Brain pericyte (primary cell): ENCODE data around the gene PRSS21.

Experiments
- DNase-seq: peaks from one replicate; pipeline ENCODE4 v3.0.0-alpha.2; 2012; ENCODE audit warnings: low read depth, low spot score

The PRSS21 gene

GRCh38 chr16:2843526-2843925 lies 26.5 kb downstream of the PRSS21 start:
- DNase-seq, result no peak

DNA sequence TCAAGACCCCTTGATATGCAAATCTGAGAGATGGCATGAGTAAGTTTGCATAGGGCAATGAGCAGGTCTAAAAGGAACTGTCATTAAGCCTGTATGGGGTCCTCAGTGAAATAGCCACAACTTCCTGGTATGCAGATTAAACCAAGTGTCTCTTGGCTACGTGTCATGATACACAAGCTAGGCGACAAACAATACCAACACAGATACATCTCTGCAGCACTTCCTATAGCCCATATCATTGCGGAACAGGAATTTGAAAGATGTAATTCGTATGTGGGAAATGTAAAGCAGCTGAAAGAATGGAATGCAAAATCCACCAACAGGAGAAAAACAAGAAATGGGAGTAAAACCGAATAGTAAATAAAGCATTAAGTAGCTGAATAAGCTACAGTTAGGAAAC lies 28.1 kb downstream of the PRSS21 start:
- no peak for DNase-seq

GRCh38 chr16:2846511-2847310 lies 29.7 kb downstream of the PRSS21 start:
- no peak for DNase-seq

- no peak for DNase-seq
These were observed 32.1 kb downstream of the PRSS21 start for GRCh38 chr16:2848933-2849725.

DNA sequence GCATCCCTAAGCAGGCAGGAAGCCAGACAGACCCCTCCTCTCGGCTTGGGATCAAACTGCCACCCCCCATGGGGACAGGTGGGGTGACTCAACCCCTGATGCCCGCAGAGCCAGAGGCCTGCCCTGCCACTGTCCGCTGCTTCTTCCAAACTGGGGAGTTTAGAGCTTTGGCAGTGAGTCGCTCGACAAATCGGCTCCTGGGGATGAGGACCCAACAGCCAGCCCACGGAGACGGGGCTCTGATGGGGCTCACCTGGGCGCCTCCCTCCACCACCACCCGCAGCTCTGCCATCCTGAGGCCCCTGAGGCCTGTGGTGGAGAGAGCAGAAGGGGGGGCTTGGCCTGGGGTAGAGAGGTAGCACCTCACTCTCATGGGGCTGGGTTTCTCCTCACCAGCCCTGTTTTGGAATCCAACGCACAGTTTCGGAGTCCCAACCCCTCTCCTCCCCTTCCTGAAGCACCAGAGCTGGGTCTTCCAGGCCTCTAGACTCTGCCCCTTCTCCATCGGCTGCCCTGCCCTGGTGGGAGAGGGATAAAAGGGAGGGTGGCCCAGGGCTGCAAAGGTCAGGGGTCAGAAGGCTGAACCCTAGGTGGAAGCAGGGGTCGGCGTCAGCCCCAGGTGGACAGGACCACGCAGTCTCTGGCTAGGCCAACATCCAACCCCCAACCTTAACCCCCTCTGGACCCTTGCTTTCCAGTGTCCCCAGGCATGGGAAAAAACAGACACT lies 35.1 kb downstream of the PRSS21 start:
- no peak for DNase-seq

- no peak for DNase-seq
These were observed 35.9 kb downstream of the PRSS21 start for GRCh38 chr16:2852731-2853507.

DNA sequence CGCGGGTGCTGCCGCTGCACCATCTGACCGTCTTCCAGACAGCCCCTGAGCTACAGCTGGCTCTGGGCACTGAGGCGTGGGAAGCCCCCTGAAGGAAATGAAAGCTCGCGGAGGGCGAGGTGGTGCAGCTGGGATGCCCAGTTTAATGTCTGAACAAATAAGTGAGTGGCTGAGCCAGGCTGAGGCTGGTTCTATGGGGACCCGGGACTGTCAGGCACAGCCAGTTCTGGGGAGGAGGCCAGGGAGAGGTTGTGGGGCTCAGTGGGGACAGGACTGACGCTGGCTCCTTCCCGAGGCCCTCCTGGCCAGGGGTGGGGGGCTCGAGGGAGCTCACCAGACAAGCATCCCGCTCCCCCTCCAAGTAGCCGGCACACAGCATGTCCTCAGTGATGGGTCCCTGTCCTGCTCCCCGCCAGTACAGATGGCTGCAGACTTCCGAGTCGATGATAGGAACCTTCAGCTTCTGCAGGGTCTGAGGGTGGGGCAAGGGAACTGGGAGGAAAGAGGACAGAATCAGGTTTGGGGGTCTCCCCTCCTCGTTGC lies 36.6 kb downstream of the PRSS21 start:
- no peak for DNase-seq

DNA sequence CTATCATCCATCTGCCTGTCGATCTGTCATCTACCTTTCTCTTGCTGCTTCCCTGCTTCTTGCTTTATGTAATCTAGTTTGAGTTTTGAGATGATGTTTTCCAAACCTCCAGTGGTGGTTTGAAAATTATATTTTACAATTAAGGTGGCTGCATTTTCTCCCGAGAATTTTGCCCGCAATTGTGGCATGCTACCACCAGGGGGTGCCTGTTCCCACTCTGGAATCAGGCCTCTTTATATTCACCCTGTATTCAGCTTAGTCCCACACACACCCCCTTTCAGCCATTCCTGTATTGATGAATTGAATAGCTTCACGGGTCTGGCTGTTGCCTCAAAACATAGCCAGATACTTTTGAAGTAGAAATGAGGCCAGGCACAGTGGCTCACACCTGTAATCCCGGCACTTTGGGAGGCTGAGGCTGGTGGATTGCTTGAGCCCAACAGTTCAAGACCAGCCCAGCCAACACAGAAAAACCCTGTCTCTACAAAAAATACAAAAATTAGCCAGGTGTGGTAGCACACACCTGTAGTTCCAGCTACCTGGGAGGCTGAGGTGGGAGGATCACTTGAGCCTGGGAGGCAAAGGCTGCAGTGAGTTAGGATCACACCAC lies 37.8 kb downstream of the PRSS21 start:
- DNase-seq, result no peak

DNA sequence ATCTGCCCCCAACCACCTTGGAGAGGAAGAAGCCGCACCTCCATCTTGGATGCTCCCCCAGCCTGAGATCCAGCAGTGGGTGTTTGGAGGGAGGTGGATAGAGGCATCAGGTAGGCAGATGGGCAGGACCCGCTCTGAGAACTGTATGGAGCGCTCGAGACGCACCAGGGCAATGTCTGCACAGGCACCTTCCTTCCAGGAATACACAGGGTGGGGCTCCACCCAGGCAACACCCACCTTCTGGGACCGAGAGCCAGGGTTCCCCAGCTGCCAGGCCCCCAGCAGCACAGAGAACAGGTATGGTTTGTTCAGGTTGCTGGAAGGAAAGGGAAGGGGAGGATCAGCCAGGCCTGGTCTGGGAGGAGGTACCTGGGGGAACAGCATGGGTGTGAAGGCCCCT lies 38.5 kb downstream of the PRSS21 start:
- no peak for DNase-seq

- DNase-seq, result no peak
These were observed 39.1 kb downstream of the PRSS21 start for GRCh38 chr16:2856061-2856670.

GRCh38 chr16:2856686-2857450 lies 39.8 kb downstream of the PRSS21 start:
- no peak for DNase-seq

GRCh38 chr16:2857451-2858244 lies 40.6 kb downstream of the PRSS21 start, which contains the start of gene PRSS22:
PRSS22 (minus strand) TSS chr16:2858170; CDS start chr16:2858104, 66 bp downstream.
- DNase-seq, result no peak

GRCh38 chr16:2858245-2859025 lies 41.4 kb downstream of the PRSS21 start:
- no peak for DNase-seq

GRCh38 chr16:2859686-2860265 lies 42.7 kb downstream of the PRSS21 start:
- no peak for DNase-seq

GRCh38 chr16:2860826-2861567 lies 44.0 kb downstream of the PRSS21 start:
- DNase-seq, result no peak

GRCh38 chr16:2865651-2866050 lies 48.6 kb downstream of the PRSS21 start:
- DNase-seq, result no peak

- DNase-seq, result no peak
These were observed 49.4 kb downstream of the PRSS21 start for GRCh38 chr16:2866431-2866830.
